Kidney capillary endothelial cell (primary cell): ENCODE measurements around the gene SAG.
"Not testable (repeated sequence)": the region's sequence is repeated elsewhere in the genome, so short reads cannot be mapped to it uniquely, and the experiment has no call there.

Experiments
- DNase-seq: peaks from one replicate; pipeline ENCODE4 v3.0.0-alpha.2; 2018; ENCODE audit warnings: low spot score

Gene SAG

GRCh38 chr2:233355916-233356315, 48.3 kb downstream of the SAG start:
- DNase-seq, result no peak

GRCh38 chr2:233356546-233357308, 49.1 kb downstream of the SAG start:
- DNase-seq, result no peak

DNA sequence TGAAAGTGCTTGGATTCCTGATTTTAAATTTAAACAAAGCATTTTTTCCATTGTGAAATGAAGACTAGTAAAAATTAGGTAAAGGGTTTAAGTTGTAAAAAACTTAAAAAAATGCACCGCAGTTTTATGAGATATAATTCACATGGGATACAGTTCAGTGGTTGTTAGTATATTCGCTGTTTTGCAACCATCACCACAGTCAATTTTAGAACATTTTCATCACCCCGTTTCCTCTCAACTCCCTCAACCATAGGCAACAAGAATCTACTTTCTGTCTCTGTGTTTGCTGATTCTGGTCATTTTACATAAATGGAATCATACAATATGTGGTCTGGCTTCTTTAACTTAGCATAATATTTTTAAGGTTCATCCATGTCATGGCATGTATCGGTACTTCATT, 50.7 kb downstream of the SAG start:
- DNase-seq, result no peak

DNA sequence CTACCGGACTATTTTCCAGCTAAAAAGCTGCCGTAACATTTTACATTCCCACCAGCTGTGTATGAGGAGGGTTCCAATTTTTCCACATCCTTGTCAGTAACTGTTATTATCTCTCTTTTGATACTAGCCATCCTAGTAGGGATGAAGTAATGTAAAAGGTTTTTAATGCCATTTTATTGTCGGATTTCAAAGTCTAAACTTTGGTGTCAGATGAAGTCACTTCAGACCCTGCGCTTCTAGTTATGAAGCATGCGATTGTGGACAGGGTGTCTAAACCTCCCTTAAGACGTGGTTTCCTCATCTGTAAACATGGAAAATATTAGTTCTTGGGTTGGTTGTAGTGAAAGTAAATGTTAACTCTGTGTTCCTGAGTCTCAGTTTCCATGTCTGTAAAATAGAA, 51.3 kb downstream of the SAG start:
- DNase-seq, result no peak

DNA sequence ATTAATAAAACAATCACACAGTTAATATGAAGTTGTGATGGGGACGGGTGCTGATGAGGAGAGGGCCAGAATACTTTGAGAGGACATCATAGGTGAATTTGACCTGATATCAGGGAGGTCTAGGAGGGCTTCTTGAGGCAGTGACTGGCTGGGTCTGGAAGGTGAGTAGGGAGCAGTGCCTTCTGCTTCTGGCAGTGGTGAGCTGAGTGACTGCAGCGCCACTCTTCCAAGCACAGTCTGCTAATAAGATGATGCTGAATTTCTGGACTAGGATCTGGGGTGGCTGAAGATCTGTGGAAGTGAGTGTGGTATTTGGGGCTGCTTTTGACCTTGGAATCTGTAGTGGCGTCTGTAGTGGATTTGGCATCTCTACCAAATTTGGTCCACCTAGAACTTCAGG, 52.2 kb downstream of the SAG start:
- no peak for DNase-seq

DNA sequence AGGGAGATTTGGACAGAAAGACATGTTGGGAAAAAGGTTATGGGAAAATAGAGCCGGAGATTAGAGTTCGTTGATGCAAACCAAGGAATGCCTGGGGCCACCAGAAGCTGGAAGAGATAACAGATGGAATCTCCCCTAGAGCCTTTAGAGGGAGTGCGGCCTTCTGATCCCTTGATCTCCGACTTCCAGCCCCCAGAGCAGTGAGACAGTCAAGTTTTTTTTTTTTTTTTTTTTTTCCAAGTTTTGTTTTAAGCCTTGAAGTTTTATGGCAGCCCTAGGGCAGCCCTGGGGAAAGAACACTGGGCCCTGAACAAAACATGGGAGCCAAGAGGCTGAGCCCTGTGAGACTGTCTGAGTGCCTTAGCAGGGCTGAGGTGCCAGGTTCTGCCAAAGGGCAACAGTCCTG, 53.2 kb downstream of the SAG start:
- DNase-seq, result no peak

- no peak for DNase-seq
Observed at GRCh38 chr2:233361297-233361696, 53.7 kb downstream of the SAG start.

GRCh38 chr2:233362742-233363141, 55.1 kb downstream of the SAG start:
- no peak for DNase-seq

DNA sequence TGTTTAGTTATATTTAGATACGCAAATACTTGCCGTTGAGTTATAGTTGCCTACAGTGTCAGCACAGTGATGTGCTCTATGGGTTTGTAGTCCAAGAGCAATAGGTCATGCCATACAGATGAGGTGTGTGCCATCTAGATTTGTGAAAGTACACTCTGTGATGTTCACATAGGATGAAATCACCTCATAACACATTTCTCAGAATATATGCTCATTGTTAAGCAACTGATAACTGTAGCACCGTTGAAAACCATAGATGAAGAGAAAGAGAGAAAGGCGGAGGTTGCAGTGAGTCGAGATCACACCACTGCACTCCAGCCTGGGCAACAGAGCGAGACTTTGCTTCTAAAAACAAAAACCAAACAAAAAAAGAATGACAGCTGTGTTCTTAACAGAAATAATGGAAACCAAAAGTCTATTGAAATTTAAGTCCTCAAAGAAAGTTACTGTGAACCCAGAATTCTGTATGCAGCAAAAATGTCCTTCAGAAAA, 56.2 kb downstream of the SAG start:
- no peak for DNase-seq

- no peak for DNase-seq
Observed at GRCh38 chr2:233365861-233366520, 58.4 kb downstream of the SAG start.

DNA sequence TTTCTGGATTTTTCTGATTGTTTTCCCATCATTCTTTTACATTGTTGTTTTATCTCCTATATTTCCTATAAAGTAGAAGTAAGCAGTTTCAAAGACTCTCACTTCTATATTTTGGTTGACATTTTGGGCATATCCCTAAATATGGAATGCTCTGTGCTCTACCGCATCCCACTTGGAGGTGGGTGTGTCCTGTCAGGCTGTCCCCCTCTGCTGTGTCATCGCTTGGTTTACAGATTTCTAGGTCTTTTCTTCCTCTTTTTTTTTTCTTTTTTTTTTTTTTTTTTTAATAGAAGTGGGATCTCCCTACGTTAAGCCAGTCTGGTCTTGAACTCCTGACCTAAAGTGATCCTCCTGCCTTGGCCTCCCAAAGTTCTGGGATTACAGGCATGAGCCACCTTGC, 60.0 kb downstream of the SAG start:
- no peak for DNase-seq

DNA sequence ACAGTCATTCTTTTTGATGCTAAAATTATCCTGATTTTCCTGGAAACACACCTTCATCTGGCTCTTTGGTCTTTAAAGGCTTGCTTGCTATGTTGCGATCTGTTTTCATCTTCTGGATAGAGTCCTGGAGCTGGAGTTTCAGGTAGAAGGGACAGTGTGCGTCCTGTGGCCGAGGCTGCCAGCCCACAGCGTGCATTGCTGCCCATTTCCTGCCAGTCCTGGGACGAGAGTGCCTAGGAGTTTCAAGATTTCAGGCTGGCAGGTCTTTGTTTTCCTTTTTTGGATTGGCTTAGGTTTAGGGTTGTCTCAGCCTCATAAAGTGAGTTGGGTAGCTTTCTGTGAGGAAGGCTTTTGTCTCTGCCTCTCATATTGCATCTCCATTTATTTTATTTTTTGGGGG, 61.1 kb downstream of the SAG start:
- no peak for DNase-seq

DNA sequence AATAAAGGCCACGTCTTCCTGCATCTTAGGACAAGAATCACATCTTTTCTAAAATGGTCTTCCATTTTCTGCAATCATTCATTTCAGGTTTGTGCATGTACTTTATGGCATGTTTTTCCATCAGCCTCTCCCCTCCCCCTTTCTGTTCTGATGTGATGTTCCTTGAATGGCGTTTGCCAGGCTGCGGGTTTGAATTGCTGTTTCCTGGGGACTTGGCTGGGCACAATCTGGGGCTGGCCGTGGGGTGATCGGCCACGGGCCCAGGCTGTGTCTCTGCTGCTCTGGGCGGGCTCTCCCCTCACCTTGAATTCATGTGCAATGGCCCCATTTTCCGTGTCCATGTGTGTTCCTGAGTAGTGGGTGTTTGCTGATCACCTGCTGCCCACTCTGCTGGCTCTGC, 61.8 kb downstream of the SAG start:
- no peak for DNase-seq

DNA sequence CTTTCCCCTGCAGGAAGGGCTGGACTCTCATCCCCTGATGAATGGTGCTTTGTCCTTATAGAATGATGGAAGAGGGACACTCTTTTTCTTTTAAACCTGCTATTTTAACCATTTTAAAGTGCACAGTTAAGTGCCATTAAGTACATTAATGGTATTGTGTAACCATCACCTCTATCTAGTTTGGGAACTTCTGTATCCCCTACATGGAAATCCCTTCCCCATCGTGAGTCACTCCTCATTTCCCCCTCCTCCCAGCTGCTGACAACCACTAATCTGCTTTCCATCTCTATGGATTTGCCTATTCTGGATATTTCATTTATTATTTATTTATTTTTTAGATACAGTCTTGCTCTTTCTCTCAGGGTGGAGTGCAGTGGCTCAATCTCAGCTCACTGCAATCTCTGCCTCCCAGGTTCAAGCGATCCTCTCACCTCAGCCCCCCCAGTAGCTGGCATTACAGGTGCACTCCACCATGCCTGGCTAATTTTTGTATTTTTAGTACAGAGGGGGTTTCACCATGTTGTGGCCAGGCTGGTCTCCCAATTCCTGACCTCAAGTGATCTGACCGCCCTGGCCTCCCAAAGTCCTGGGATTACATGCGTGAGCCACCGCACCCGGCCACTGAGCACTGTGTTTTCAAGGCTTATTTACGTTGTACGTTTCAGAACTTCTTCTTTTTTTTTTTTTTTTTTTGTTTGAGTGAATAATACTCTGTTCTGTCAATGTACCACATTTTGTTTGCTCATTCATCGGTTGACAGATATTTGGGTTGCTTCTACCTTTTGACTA, 62.5 kb downstream of the SAG start:
- no peak for DNase-seq

- DNase-seq, result no peak
Observed at GRCh38 chr2:233371641-233372040, 64.0 kb downstream of the SAG start.

GRCh38 chr2:233372855-233373254, 65.2 kb downstream of the SAG start:
- DNase-seq, result no peak

DNA sequence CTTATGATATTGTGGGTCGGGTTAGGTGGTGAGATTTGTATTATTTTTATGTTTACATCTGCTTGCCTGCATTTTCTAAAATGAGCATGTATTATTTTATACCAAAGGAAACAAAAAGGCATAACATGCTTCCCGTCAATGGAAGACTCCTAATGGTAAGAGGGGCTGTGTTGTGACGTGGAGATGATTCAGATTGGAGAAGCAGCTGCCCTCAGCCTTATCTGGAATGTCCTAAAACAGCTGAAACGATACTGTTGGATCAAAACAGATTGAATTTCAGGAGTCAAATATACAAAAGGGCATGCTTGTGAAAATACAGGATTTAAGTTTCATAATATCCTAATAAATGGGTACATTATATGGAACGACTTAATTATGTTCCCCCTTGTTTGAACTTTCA, 65.7 kb downstream of the SAG start:
- no peak for DNase-seq

- DNase-seq, result not testable (repeated sequence)
Observed at GRCh38 chr2:233374776-233375175, 67.2 kb downstream of the SAG start.

GRCh38 chr2:233375490-233376314, 68.1 kb downstream of the SAG start:
- DNase-seq, result no peak

- DNase-seq, result no peak
Observed at GRCh38 chr2:233379034-233379433, 71.4 kb downstream of the SAG start.

DNA sequence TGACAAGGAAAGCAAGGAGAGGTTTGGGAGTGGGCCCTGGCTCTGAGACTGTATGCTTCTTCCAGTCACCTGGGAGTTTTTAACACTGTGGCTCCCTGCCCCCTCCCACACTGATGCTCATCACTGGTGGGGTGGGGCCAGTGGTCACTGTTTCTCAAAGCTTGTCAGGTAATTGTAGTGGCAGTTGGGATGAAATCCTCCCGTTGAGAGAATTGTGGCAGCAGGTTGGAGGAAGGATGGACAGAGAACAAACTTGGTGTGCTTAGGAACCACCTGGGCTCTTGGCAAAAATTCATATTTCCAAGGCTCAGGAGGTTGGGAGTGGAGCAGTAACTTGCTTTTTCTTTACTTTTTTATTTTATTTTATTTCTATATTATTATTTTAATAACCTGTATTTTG, 71.8 kb downstream of the SAG start:
- DNase-seq, result no peak
